Measurements from ENCODE around the gene CADM1. TPM values are rescaled to one million over a fixed set of nuclear protein-coding genes. Genes with fewer than 3 reads are reported as not detected.

The CADM1 gene
- total and polyA plus RNA-seq, 8 donors = 0.58 to 29.7 (median 5.3) TPM

DNA sequence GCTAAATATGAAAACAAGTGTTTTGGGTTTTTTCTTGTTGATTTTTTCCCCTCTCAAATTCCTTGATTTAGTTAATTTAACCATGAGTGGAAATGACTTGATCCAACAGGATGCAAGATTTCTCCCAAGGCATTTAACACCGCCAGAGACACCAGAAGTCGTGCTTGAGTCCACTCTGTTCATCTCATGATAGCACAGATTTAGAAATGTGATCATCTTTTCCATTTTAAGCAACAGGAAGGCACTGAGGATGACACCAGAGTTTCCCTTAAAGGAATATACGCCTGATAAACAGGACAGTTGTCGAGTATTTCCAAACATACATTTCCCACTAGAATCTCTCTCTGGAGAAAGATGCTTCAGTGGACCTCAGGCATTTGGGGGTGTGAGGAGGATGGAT, 318.7 kb downstream of the CADM1 start:
- no peaks in the 10 kb centered on the region for H3K36me3 ChIP-seq
- DNase-seq = peak in 1 of 2 donors; percentile 34
- intact Hi-C loops (cut with DNase I; ENCODE audit: low total_unique reads) = no loop called here
- H3K4me3 ChIP-seq = no peak overlapping the region
- no peaks in the 10 kb centered on the region for H3K27me3 ChIP-seq
- WGBS, 5 donors = 77 to 84% (median 80%) methylated on average over 4 of the region's 4 CpGs
- H3K4me1 ChIP-seq = no peaks in the 10 kb centered on the region
- H3K9me3 ChIP-seq = no peaks in the 10 kb centered on the region
- TF ChIP-seq POLR2AphosphoS5 (IDR thresholded peaks at IDR 0.05) = no peak
- no peak for TF ChIP-seq EP300 (IDR thresholded peaks at IDR 0.05)
- no peak for TF ChIP-seq POLR2A (IDR thresholded peaks at IDR 0.05)
- TF ChIP-seq, protein P1, sequence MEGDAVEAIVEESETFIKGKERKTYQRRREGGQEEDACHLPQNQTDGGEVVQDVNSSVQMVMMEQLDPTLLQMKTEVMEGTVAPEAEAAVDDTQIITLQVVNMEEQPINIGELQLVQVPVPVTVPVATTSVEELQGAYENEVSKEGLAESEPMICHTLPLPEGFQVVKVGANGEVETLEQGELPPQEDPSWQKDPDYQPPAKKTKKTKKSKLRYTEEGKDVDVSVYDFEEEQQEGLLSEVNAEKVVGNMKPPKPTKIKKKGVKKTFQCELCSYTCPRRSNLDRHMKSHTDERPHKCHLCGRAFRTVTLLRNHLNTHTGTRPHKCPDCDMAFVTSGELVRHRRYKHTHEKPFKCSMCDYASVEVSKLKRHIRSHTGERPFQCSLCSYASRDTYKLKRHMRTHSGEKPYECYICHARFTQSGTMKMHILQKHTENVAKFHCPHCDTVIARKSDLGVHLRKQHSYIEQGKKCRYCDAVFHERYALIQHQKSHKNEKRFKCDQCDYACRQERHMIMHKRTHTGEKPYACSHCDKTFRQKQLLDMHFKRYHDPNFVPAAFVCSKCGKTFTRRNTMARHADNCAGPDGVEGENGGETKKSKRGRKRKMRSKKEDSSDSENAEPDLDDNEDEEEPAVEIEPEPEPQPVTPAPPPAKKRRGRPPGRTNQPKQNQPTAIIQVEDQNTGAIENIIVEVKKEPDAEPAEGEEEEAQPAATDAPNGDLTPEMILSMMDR (IDR thresholded peaks at IDR 0.05) = no peak
- H3K27ac ChIP-seq = no peak overlapping the region

DNA sequence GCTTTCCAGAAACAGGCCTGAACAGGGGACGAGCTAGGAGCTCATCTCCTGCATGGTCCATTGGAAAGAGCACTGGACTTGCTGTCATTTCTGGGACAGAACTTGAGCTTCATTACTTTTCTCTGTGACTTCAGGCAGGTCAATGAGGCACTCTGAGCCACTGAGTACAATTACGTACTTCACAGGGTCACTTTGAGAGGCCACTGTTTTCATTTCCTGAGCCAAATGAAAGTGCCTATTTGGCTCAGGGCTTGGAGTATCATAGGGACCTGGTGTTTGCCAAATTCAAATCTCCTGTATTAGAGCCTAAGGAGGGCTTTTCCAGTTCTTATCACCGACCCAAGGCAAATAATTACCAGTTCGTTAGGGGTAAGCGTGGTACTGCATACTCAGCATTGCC, 319.3 kb downstream of the CADM1 start:
- Histone ChIP-seq H3K36me3 (no peaks in the 10 kb centered on the region), H3K27ac (no peak overlapping the region), H3K4me1 (no peaks in the 10 kb centered on the region), H3K9me3 (no peaks in the 10 kb centered on the region), H3K4me3 (no peak overlapping the region), H3K27me3 (no peaks in the 10 kb centered on the region)
- intact Hi-C loops (cut with DNase I; ENCODE audit: low total_unique reads) = no loop called here
- TF ChIP-seq POLR2AphosphoS5 (IDR thresholded peaks at IDR 0.05) (no peak), POLR2A (IDR thresholded peaks at IDR 0.05) (no peak), EP300 (IDR thresholded peaks at IDR 0.05) (no peak)
- TF ChIP-seq, protein P1 (IDR thresholded peaks at IDR 0.05) = no peak
- 36 to 67% (median 42%) methylated on average over 5 of the region's 5 CpGs for WGBS, 5 donors
- no peak for DNase-seq

DNA sequence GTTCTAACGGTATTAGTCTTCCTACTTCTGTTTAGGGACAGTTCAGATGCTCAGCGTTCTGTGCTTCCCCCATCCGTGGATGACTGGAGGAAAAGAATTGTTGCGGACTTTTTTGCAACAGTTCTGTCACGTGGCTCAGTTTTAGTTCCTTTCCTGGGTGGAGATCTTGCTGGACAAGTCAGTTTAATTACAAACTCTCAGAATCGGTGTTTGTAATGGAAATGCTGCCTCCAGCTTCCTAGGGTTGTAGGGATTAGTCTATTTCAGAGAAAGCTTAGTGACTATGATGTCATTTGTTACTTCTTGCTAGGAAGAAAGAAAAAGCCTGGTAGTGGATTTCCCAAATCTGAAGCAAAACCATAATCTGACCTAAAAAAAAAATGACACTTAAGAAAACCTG, 320.4 kb downstream of the CADM1 start:
- no peaks in the 10 kb centered on the region for H3K27me3 ChIP-seq
- no peaks in the 10 kb centered on the region for H3K4me1 ChIP-seq
- WGBS, 5 donors = 76 to 83% (median 80%) methylated on average over 6 of the region's 6 CpGs
- no peak overlapping the region for H3K4me3 ChIP-seq
- intact Hi-C loops (cut with DNase I; ENCODE audit: low total_unique reads) = no loop called here
- no peaks in the 10 kb centered on the region for H3K9me3 ChIP-seq
- no peak for DNase-seq
- no peaks in the 10 kb centered on the region for H3K36me3 ChIP-seq
- no peak for TF ChIP-seq POLR2A (IDR thresholded peaks at IDR 0.05)
- no peak for TF ChIP-seq EP300 (IDR thresholded peaks at IDR 0.05)
- TF ChIP-seq POLR2AphosphoS5 (IDR thresholded peaks at IDR 0.05) = no peak
- TF ChIP-seq, protein P1 (IDR thresholded peaks at IDR 0.05) = no peak
- no peak overlapping the region for H3K27ac ChIP-seq

DNA sequence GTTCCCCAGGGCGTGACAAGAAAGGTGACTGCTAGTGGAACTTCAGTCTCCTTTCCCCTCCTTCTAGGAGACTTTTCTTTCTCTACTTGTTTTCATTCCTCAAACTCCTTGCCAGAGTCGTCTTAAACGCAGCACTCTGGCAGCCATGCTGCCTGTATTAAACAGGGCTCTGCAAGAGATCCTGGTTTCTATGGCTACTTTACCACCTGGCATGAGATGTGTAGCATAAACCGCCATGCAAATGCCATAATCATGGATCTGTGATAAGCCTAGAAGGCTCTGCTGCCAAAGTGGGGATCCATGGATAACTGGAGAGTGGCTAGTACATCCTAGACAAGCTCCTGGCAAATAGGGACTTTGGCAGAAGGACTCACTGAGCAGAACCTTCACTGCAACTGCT, 321.1 kb downstream of the CADM1 start:
- Histone ChIP-seq H3K36me3 (no peaks in the 10 kb centered on the region), H3K9me3 (no peaks in the 10 kb centered on the region), H3K4me3 (no peak overlapping the region), H3K27me3 (no peaks in the 10 kb centered on the region), H3K4me1 (no peaks in the 10 kb centered on the region), H3K27ac (no peak overlapping the region)
- WGBS, 5 donors = 83 to 88% (median 85%) methylated on average over 4 of the region's 4 CpGs
- DNase-seq = no peak
- no peak for TF ChIP-seq POLR2AphosphoS5 (IDR thresholded peaks at IDR 0.05)
- TF ChIP-seq, protein P1 (IDR thresholded peaks at IDR 0.05) = no peak
- intact Hi-C loops (cut with DNase I; ENCODE audit: low total_unique reads) = no loop called here

Measured in stomach (tissue), 9 donors.